Liver (tissue), 9 donors: Measurements from ENCODE around the gene SNX32. TPM values are rescaled to one million over a fixed set of nuclear protein-coding genes. Genes with fewer than 3 reads are reported as not detected.
A peak's percentile ranks its signal among the peaks of the same experiment; 100 is the strongest.

Source experiments
- DNase-seq: peaks from one replicate; pipeline ENCODE4 v3.0.0-alpha.2; 2017; ENCODE audit warnings: low spot score
- H3K27ac ChIP-seq, 2 donors: one replicate each; pipeline ENCODE4 v1.7.0; 2013; ENCODE audit warnings: inconsistent platforms in 2 of 2, low read length in 2 of 2, control low read depth in 1 of 2, low read depth in 1 of 2, mild to moderate bottlenecking in 1 of 2
- H3K27me3 ChIP-seq, 4 donors: one replicate each; pipeline versions ENCODE4 v1.6.1 to v1.7.0; 2013; ENCODE audit warnings: low read length in 3 of 4, inconsistent platforms in 1 of 4, mild to moderate bottlenecking in 1 of 4, moderate library complexity in 1 of 4; ENCODE audit not compliant: control insufficient read depth in 4 of 4, insufficient read depth in 4 of 4
- H3K36me3 ChIP-seq, 4 donors: one replicate each; pipeline versions ENCODE4 v1.6.1 to v1.7.0; 2013; ENCODE audit warnings: low read length in 3 of 4, mild to moderate bottlenecking in 3 of 4, low read depth in 1 of 4, moderate library complexity in 1 of 4; ENCODE audit not compliant: control insufficient read depth in 4 of 4, insufficient read depth in 3 of 4
- H3K4me1 ChIP-seq, 4 donors: one replicate each; pipeline versions ENCODE4 v1.6.1 to v1.7.0; 2013; ENCODE audit warnings: low read length in 3 of 4, mild to moderate bottlenecking in 3 of 4, moderate library complexity in 1 of 4; ENCODE audit not compliant: control insufficient read depth in 4 of 4, insufficient read depth in 4 of 4
- H3K4me3 ChIP-seq, 3 donors: one replicate each; pipeline versions ENCODE4 v1.6.1 to v1.7.0; 2013; ENCODE audit warnings: low read length in 3 of 3, control low read depth in 1 of 3, low read depth in 1 of 3, mild to moderate bottlenecking in 1 of 3
- H3K9ac ChIP-seq, 2 donors: one replicate each; pipeline ENCODE4 v1.7.0; 2013; ENCODE audit warnings: low read length in 2 of 2, mild to moderate bottlenecking in 2 of 2, moderate library complexity in 2 of 2, control low read depth in 1 of 2, low read depth in 1 of 2
- H3K9me3 ChIP-seq, 4 donors: one replicate each; pipeline versions ENCODE4 v1.6.1 to v1.7.0; 2013; ENCODE audit warnings: low read length in 3 of 4; ENCODE audit not compliant: control insufficient read depth in 4 of 4
- EGR1 ChIP-seq, 2 donors: IDR thresholded peaks; 2 replicates each; pipeline ENCODE4 v1.6.1; 2016 to 2018; ENCODE audit warnings: antibody characterized with exemption in 2 of 2, low read depth in 2 of 2
- FOXA1 ChIP-seq: IDR thresholded peaks from 2 replicates; pipeline ENCODE4 v1.6.1; 2016; ENCODE audit warnings: antibody characterized with exemption
- FOXA2 ChIP-seq: IDR thresholded peaks from 2 replicates; pipeline ENCODE4 v1.6.1; 2016; ENCODE audit warnings: antibody characterized with exemption
- GABPA ChIP-seq, 2 donors: IDR thresholded peaks in 1 of 2; conservative IDR thresholded peaks in 1 of 2; 2 replicates each; pipeline ENCODE4 v1.6.1; 2016; ENCODE audit warnings: antibody characterized with exemption in 2 of 2, mild to moderate bottlenecking in 1 of 2, moderate library complexity in 1 of 2
- HNF4A ChIP-seq, 2 donors: conservative IDR thresholded peaks; 2 replicates each; pipeline ENCODE4 v1.6.1; 2016; ENCODE audit warnings: antibody characterized with exemption in 2 of 2, mild to moderate bottlenecking in 2 of 2
- HNF4G ChIP-seq: IDR thresholded peaks from 2 replicates; pipeline ENCODE4 v1.6.1; 2016; ENCODE audit warnings: antibody characterized with exemption
- JUND ChIP-seq, 2 donors: IDR thresholded peaks; 2 replicates each; pipeline ENCODE4 v1.6.1; 2016; ENCODE audit warnings: antibody characterized with exemption in 2 of 2
- NR2F2 ChIP-seq: IDR thresholded peaks from 2 replicates; pipeline ENCODE4 v1.6.1; 2016; ENCODE audit warnings: antibody characterized with exemption
- RAD21 ChIP-seq, 2 donors: IDR thresholded peaks; 2 replicates each; pipeline ENCODE4 v1.6.1; 2016; ENCODE audit warnings: antibody characterized with exemption in 2 of 2, mild to moderate bottlenecking in 2 of 2
- RXRA ChIP-seq, 2 donors: IDR thresholded peaks; 2 replicates each; pipeline ENCODE4 v1.6.1; 2017 to 2018; ENCODE audit warnings: antibody characterized with exemption in 2 of 2, mild to moderate bottlenecking in 1 of 2
- SP1 ChIP-seq: IDR thresholded peaks from 2 replicates; pipeline ENCODE4 v1.6.1; 2018; ENCODE audit warnings: antibody characterized with exemption, mild to moderate bottlenecking
- TAF1 ChIP-seq: conservative IDR thresholded peaks from 2 replicates; pipeline ENCODE4 v1.6.1; 2016; ENCODE audit warnings: antibody characterized with exemption, mild to moderate bottlenecking
- YY1 ChIP-seq: IDR thresholded peaks from 2 replicates; pipeline ENCODE4 v1.6.1; 2016; ENCODE audit warnings: antibody characterized with exemption, mild to moderate bottlenecking
- WGBS: extraction: QIAGEN DNeasy Blood & Tissue Kit; methylation state at CpG from one replicate; pipeline ENCODE4 v1.1.7; 2013; 5-methylcytosine and 5-hydroxymethylcytosine counted together
- polyA plus RNA-seq, 2 donors: library from polyadenylated mRNA; stranded (reverse) in 1 of 2; unstranded in 1 of 2; fragments of 200-250 nt in 1 of 2; fragments of >200 nt in 1 of 2; fragmentation: Nextera tagmentation in 1 of 2; extraction: Ambion mirVana in 1 of 2; gene quantifications; one replicate each; pipeline versions ENCODE4 v1.2.1 to v1.2.3, GENCODE V29; 2013 to 2015
- total RNA-seq, 2 donors: library from RNA; depleted of rRNA; stranded (reverse); fragments of >200 nt; gene quantifications; one replicate each; pipeline ENCODE4 v1.2.3, GENCODE V29; 2014
- TF ChIP-seq, protein P1 (sequence below): IDR thresholded peaks from 2 replicates; pipeline ENCODE4 v1.6.1; 2016; ENCODE audit warnings: antibody characterized with exemption
- TF ChIP-seq, protein P2 (sequence below): IDR thresholded peaks from 2 replicates; pipeline ENCODE4 v1.6.1; 2016; ENCODE audit warnings: antibody characterized with exemption, mild to moderate bottlenecking
- TF ChIP-seq, protein P3 (sequence below): IDR thresholded peaks from 2 replicates; pipeline ENCODE4 v1.6.1; 2016; ENCODE audit warnings: antibody characterized with exemption
- TF ChIP-seq, protein P4 (sequence below): IDR thresholded peaks from 2 replicates; pipeline ENCODE4 v1.6.1; 2016; ENCODE audit warnings: antibody characterized with exemption
- donor health status: healthy.
- donor health status: healthy.
- donor health status: healthy.
- donor health status: healthy.
- donor health status: healthy.

SNX32 gene
- total and polyA plus RNA-seq, 4 donors = under 0.01 to 0.38 (median 0.06) TPM

DNA sequence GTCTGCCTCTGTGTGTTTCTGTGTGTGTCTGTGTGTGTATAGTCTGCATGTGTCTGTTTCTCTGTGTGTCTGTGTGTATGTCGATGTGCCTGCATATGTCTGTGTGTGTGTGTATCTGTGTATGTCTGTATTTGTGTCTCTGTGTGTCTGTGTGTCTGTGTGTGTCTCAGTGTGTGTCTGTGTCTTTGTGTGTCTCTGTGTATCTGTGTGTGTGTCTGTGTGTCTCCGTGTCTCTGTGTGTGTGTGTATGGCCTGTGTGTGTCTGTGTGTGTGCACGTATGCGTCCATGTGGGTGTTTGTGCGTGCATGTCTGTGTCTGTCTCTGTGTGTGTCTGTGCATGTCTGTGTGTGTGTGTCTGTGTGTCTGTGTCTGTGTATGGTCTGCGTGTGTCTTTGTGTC lies 439 bp downstream of the SNX32 start:
- Histone ChIP-seq H3K36me3 (no peaks in the 10 kb centered on the region), H3K27ac (no peak overlapping the region), H3K4me1 (peaks cover 2 to 9% (median 3%) of the 10 kb centered on the region in 4 donors), H3K27me3 (peaks cover 0 to 5% (median 0%) of the 10 kb centered on the region in 4 donors), H3K9ac (no peak overlapping the region), H3K9me3 (no peaks in the 10 kb centered on the region), H3K4me3 (peak overlapping the region in 2 of 3 donors; percentile 8 to 46)
- DNase-seq = no peak
- no peak for TF ChIP-seq SP1
- TF ChIP-seq, protein P1, sequence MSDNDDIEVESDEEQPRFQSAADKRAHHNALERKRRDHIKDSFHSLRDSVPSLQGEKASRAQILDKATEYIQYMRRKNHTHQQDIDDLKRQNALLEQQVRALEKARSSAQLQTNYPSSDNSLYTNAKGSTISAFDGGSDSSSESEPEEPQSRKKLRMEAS = no peak
- TF ChIP-seq, protein P2, sequence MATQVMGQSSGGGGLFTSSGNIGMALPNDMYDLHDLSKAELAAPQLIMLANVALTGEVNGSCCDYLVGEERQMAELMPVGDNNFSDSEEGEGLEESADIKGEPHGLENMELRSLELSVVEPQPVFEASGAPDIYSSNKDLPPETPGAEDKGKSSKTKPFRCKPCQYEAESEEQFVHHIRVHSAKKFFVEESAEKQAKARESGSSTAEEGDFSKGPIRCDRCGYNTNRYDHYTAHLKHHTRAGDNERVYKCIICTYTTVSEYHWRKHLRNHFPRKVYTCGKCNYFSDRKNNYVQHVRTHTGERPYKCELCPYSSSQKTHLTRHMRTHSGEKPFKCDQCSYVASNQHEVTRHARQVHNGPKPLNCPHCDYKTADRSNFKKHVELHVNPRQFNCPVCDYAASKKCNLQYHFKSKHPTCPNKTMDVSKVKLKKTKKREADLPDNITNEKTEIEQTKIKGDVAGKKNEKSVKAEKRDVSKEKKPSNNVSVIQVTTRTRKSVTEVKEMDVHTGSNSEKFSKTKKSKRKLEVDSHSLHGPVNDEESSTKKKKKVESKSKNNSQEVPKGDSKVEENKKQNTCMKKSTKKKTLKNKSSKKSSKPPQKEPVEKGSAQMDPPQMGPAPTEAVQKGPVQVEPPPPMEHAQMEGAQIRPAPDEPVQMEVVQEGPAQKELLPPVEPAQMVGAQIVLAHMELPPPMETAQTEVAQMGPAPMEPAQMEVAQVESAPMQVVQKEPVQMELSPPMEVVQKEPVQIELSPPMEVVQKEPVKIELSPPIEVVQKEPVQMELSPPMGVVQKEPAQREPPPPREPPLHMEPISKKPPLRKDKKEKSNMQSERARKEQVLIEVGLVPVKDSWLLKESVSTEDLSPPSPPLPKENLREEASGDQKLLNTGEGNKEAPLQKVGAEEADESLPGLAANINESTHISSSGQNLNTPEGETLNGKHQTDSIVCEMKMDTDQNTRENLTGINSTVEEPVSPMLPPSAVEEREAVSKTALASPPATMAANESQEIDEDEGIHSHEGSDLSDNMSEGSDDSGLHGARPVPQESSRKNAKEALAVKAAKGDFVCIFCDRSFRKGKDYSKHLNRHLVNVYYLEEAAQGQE = no peak
- no peak for TF ChIP-seq GABPA (IDR thresholded peaks at IDR 0.05 in 1 of 2, conservative IDR thresholded peaks at IDR 0.05 in 1 of 2)
- TF ChIP-seq TAF1 = no peak
- TF ChIP-seq, protein P3, sequence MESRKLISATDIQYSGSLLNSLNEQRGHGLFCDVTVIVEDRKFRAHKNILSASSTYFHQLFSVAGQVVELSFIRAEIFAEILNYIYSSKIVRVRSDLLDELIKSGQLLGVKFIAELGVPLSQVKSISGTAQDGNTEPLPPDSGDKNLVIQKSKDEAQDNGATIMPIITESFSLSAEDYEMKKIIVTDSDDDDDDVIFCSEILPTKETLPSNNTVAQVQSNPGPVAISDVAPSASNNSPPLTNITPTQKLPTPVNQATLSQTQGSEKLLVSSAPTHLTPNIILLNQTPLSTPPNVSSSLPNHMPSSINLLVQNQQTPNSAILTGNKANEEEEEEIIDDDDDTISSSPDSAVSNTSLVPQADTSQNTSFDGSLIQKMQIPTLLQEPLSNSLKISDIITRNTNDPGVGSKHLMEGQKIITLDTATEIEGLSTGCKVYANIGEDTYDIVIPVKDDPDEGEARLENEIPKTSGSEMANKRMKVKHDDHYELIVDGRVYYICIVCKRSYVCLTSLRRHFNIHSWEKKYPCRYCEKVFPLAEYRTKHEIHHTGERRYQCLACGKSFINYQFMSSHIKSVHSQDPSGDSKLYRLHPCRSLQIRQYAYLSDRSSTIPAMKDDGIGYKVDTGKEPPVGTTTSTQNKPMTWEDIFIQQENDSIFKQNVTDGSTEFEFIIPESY = no peak
- no peak for TF ChIP-seq HNF4G
- TF ChIP-seq, protein P4, sequence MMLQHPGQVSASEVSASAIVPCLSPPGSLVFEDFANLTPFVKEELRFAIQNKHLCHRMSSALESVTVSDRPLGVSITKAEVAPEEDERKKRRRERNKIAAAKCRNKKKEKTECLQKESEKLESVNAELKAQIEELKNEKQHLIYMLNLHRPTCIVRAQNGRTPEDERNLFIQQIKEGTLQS = no peak
- TF ChIP-seq FOXA2 = no peak
- TF ChIP-seq RXRA (IDR thresholded peaks at IDR 0.05) = no peak
- no peak for TF ChIP-seq EGR1 (IDR thresholded peaks at IDR 0.05; ENCODE audit: low read depth in 2 of 2)
- 55% methylated on average over 6 of the region's 6 CpGs for WGBS

DNA sequence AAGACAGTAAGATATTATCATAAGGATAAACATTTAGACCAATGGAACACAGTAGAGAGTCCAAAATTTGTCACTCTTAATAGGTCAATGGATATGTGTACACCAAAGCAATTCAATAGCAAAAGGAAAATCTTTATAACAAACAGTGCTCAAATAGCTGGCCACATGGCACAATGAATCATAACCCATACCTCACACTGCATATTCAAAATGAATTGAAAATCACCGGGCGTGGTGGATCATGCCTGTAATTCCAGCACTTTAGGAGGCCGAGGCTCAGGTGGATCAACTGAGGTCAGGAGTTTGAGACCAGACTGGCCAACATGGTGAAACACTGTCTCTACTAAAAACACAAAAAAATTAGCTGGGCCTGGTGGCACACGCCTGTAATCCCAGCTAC lies 8.4 kb downstream of the SNX32 start:
- Histone ChIP-seq H3K4me3 (no peak overlapping the region), H3K9me3 (no peaks in the 10 kb centered on the region), H3K9ac (no peak overlapping the region), H3K27me3 (no peaks in the 10 kb centered on the region), H3K36me3 (no peaks in the 10 kb centered on the region), H3K4me1 (peaks cover 0 to 2% (median 0%) of the 10 kb centered on the region in 4 donors), H3K27ac (no peak overlapping the region)
- 92% methylated on average over 4 of the region's 4 CpGs for WGBS
- TF ChIP-seq RXRA (IDR thresholded peaks at IDR 0.05) = no peak
- DNase-seq = no peak

DNA sequence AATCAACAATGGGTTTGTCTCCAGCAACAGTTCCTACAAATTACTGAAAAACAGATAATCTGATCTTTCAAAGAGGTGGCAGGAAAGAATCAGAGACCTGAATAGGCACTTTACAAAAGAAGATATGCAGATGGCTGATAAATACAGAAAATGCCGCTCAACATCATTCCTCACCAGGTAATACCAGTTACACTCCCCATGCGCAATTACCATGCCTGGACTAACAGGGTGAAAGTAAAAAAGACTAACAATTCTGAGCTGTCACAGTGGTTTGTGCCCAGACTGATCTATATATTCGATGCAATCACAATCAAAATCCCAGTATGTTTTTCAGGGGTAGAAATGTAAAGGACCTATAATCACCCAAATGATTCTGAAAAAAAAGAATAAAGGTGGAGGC lies 10.0 kb downstream of the SNX32 start:
- H3K36me3 ChIP-seq = no peaks in the 10 kb centered on the region
- no peaks in the 10 kb centered on the region for H3K9me3 ChIP-seq
- 90% methylated on average over 3 of the region's 3 CpGs for WGBS
- no peak overlapping the region for H3K27ac ChIP-seq
- no peaks in the 10 kb centered on the region for H3K27me3 ChIP-seq
- DNase-seq = no peak
- no peak overlapping the region for H3K4me3 ChIP-seq
- peaks cover 0 to 2% (median 0%) of the 10 kb centered on the region in 4 donors for H3K4me1 ChIP-seq
- no peak overlapping the region for H3K9ac ChIP-seq
- TF ChIP-seq RXRA (IDR thresholded peaks at IDR 0.05) = no peak
- TF ChIP-seq, protein P3 = no peak
- no peak for TF ChIP-seq NR2F2
- TF ChIP-seq SP1 = no peak
- no peak for TF ChIP-seq HNF4A (conservative IDR thresholded peaks at IDR 0.05)
- TF ChIP-seq TAF1 = no peak
- TF ChIP-seq RAD21 (IDR thresholded peaks at IDR 0.05) = no peak
- TF ChIP-seq GABPA (IDR thresholded peaks at IDR 0.05 in 1 of 2, conservative IDR thresholded peaks at IDR 0.05 in 1 of 2) = no peak
- TF ChIP-seq YY1 = no peak
- no peak for TF ChIP-seq HNF4G
- TF ChIP-seq, protein P4 = no peak
- TF ChIP-seq, protein P1 = no peak
- no peak for TF ChIP-seq EGR1 (IDR thresholded peaks at IDR 0.05; ENCODE audit: low read depth in 2 of 2)
- TF ChIP-seq FOXA1 = no peak
- no peak for TF ChIP-seq JUND (IDR thresholded peaks at IDR 0.05)
